BE2C (cell line): ENCODE measurements around the gene CLDN5.

ENCODE experiments used
- DNase-seq: peaks from one replicate; pipeline ENCODE4 v3.0.0-alpha.2; 2020
- H3K27me3 ChIP-seq: fragments of 250-450 bp; sonication (Bioruptor Pico); 2 replicates; pipeline ENCODE4 v1.5.1; 2020; ENCODE audit warnings: mild to moderate bottlenecking
- H3K36me3 ChIP-seq: fragments of 250-450 bp; sonication (Bioruptor Pico); 2 replicates; pipeline ENCODE4 v1.5.1; 2020; ENCODE audit warnings: mild to moderate bottlenecking
- H3K4me1 ChIP-seq: fragments of 250-450 bp; sonication (Bioruptor Pico); 2 replicates; pipeline ENCODE4 v1.5.1; 2020
- H3K4me3 ChIP-seq: 2 replicates; pipeline ENCODE4 v1.5.1; 2011; ENCODE audit warnings: low read depth, low read length
- H3K9me3 ChIP-seq: fragments of 250-450 bp; sonication (Bioruptor Pico); 2 replicates; pipeline ENCODE4 v1.5.1; 2020
- CTCF ChIP-seq: IDR thresholded peaks from 2 replicates; pipeline ENCODE4 v1.5.1; 2012; ENCODE audit warnings: mild to moderate bottlenecking, low read depth, low read length

The CLDN5 gene

GRCh38 chr22:19496324-19496630, 27.9 kb downstream of the CLDN5 start:
- Histone ChIP-seq H3K4me3 (no peak overlapping the region), H3K27me3 (no peaks in the 10 kb centered on the region), H3K36me3 (peaks cover 57% of the 10 kb centered on the region), H3K4me1 (no peaks in the 10 kb centered on the region), H3K9me3 (no peaks in the 10 kb centered on the region)
- TF ChIP-seq CTCF: no peak
- DNase-seq: no peak

- no peaks in the 10 kb centered on the region for H3K27me3 ChIP-seq
- DNase-seq: no peak
- H3K9me3 ChIP-seq: no peaks in the 10 kb centered on the region
- H3K4me3 ChIP-seq: no peak overlapping the region
- peak; percentile 38; the same call in 1 of the 2 replicates for TF ChIP-seq CTCF
- peaks cover 62% of the 10 kb centered on the region for H3K36me3 ChIP-seq
- no peaks in the 10 kb centered on the region for H3K4me1 ChIP-seq
Observed at GRCh38 chr22:19495562-19496323, 28.5 kb downstream of the CLDN5 start.

DNA sequence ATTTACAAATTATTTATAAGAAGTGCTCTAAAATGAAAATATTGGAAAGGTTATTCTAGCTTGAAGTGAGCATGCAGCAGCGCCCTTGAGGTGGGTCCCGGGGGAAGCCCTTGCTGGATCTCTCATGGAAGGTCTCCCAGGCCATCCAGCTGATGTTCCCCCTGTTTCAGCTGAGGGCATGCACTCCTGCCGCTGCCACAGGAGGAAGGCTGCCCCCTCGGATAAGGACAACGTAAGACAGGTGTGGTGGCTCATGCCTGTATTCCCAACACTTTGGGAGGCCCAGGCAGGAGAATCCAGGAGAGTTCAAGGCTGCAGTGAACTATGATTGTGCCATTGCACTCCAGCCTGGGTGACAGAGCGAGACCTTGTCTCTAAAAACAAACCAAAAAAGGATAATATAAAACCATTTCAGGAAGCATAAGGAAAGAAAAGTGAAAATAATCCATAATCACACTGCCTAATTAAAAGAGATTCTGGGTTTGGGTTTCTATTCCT, 29.5 kb downstream of the CLDN5 start:
- Histone ChIP-seq H3K27me3 (no peaks in the 10 kb centered on the region), H3K4me1 (peaks cover under 1% of the 10 kb centered on the region; the same call in 1 of the 2 replicates), H3K9me3 (no peaks in the 10 kb centered on the region), H3K36me3 (peaks cover 65% of the 10 kb centered on the region), H3K4me3 (no peak overlapping the region)
- no peak for DNase-seq
- TF ChIP-seq CTCF: no peak

DNA sequence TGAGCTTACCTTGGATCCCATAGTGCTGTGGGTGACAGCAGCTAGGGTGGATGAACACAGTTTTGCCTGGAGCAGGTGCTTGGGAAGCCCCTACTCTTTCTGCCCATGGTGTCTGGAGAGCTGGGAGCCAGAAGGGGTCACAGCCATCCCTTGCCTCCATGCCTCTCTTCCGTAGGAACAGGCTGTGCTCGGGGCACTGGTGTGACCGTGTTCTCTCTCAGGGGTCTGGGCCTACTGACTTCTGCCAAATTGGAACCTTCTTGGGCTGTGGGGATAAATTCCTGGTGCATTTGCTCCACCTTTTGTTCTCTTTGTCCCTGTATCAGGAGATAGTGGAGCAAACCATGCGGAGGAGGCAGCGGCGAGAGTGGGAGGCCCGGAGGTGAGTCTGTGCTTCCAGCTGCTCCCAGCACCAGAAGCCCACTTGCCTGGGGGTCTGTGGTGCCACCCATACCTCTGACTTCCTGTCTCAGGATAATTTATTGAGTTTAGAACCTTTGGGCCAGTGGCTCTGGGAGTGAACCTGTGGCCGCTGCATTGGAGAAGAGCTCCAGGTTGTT, 30.1 kb downstream of the CLDN5 start:
- Histone ChIP-seq H3K36me3 (peaks cover 68% of the 10 kb centered on the region), H3K4me3 (no peak overlapping the region)

GRCh38 chr22:19492504-19493174, 31.6 kb downstream of the CLDN5 start:
- Histone ChIP-seq H3K9me3 (no peaks in the 10 kb centered on the region), H3K27me3 (no peaks in the 10 kb centered on the region), H3K4me3 (no peak overlapping the region), H3K36me3 (peaks cover 60% of the 10 kb centered on the region), H3K4me1 (peaks cover 5% of the 10 kb centered on the region; the same call in 1 of the 2 replicates)
- no peak for TF ChIP-seq CTCF
- no peak for DNase-seq

More for the DNA sequence above, 30.1 kb downstream of the CLDN5 start:
- no peak for TF ChIP-seq CTCF
- no peak for DNase-seq
- Histone ChIP-seq H3K9me3 (no peaks in the 10 kb centered on the region), H3K27me3 (no peaks in the 10 kb centered on the region), H3K4me1 (peaks cover 5% of the 10 kb centered on the region; the same call in 1 of the 2 replicates)
